ENCODE measurements around the gene UTP20. TPM values are rescaled to one million over a fixed set of nuclear protein-coding genes. Genes with fewer than 3 reads are reported as not detected.

The UTP20 gene
- polyA plus RNA-seq, 1 donor (not counting 4 experiments of a cell fraction or from before 2014, with no cell fraction given): 14.8 TPM

GRCh38 chr12:101436136-101436535 lies 156.2 kb downstream of the UTP20 start:
- no peak for DNase-seq (ENCODE audit: low read depth, low spot score)
- dilution Hi-C loops (cut with MboI; ENCODE audit: extremely low pct_ligation_motif_present, low sequenced_read_pairs): no loop called here
- Histone ChIP-seq H3K4me2 (ENCODE audit: control insufficient read depth, extremely low read depth, insufficient read depth, low read depth, low read length) (no peak overlapping the region), H4K20me1 (ENCODE audit: control insufficient read depth, extremely low read depth, insufficient read depth, low read length) (no peaks in the 10 kb centered on the region), H3K4me3 (ENCODE audit: control insufficient read depth in 2 of 3, extremely low read depth in 1 of 3, insufficient read depth in 2 of 3, low read depth in 1 of 3, low read length in 3 of 3) (no peak overlapping the region), H3K4me1 (ENCODE audit: control insufficient read depth, extremely low read depth, insufficient read depth, low read length) (no peaks in the 10 kb centered on the region), H3K36me3 (ENCODE audit: control insufficient read depth in 2 of 2, extremely low read depth in 1 of 2, insufficient read depth in 2 of 2, low read length in 2 of 2) (no peaks in the 10 kb centered on the region), H3K27me3 (ENCODE audit: control insufficient read depth, extremely low read depth, insufficient read depth, low read length) (no peaks in the 10 kb centered on the region), H2AFZ (ENCODE audit: control insufficient read depth, low read length) (no peak overlapping the region), H3K9me3 (ENCODE audit: control insufficient read depth, low read depth, low read length) (no peaks in the 10 kb centered on the region), H3K9ac (ENCODE audit: control insufficient read depth, extremely low read depth, insufficient read depth, low read length) (no peak overlapping the region), H3K79me2 (ENCODE audit: control insufficient read depth, insufficient read depth, low read length) (no peaks in the 10 kb centered on the region), H3K27ac (ENCODE audit: control insufficient read depth, insufficient read depth, low read length) (no peak overlapping the region), H3K9me1 (ENCODE audit: control insufficient read depth, extremely low read depth, insufficient read depth, low read length) (no peaks in the 10 kb centered on the region)
- FAIRE-seq: no peak
- no peak for TF ChIP-seq EZH2 (IDR thresholded peaks at IDR 0.05; ENCODE audit: low read length)
- TF ChIP-seq CTCF (optimal IDR thresholded peaks at IDR 0.05 in 1 of 3, IDR thresholded peaks at IDR 0.05 in 1 of 3, conservative IDR thresholded peaks at IDR 0.05 in 1 of 3; ENCODE audit: extremely low read depth in 1 of 3, insufficient read depth in 2 of 3, low read length in 3 of 3): no peak

Small RNAs within 50 kb of the gene (small RNA-seq; reads per million reads assigned to genes)
- gene RNU6-1068P (ENCODE audit: insufficient read length in 3 of 3, low read depth in 3 of 3, low replicate concordance in 1 of 3) (0 reads per million in 3 experiments), gene RPS27P23 (ENCODE audit: insufficient read length in 3 of 3, low read depth in 3 of 3, low replicate concordance in 1 of 3) (0 reads per million in 3 experiments)

Other genes with a start within 250 kb of the UTP20 start
- gene SLC5A8, start 69.9 kb upstream of the UTP20 start, polyA plus RNA-seq: not detected in 3 replicates
- 60.0 to 102 TPM (median 83.1 TPM) in 3 replicates for gene ARL1, start 127.7 kb downstream of the UTP20 start, polyA plus RNA-seq
- not detected in 3 replicates for gene SPIC, start 195.2 kb downstream of the UTP20 start, polyA plus RNA-seq

All from keratinocyte (primary cell).